Measurements from ENCODE around the gene EYS.

Gene EYS

GRCh38 chr6:64985726-64986125 lies 721.3 kb downstream of the EYS start:
- no peak overlapping the region for H3K4me3 Mint-ChIP-seq
- peak in 2 of 3 experiments; percentile 15 to 18 for TF ChIP-seq CTCF (IDR thresholded peaks at IDR 0.05; ENCODE audit: unreplicated experiment in 3 of 3)

GRCh38 chr6:64984948-64985347 lies 722.1 kb downstream of the EYS start:
- H3K27me3 Mint-ChIP-seq (ENCODE audit: low read depth), result no peaks in the 10 kb centered on the region
- no peak overlapping the region for H3K27ac Mint-ChIP-seq
- TF ChIP-seq CTCF (IDR thresholded peaks at IDR 0.05; ENCODE audit: unreplicated experiment in 3 of 3), result no peak
- H3K4me3 Mint-ChIP-seq, result no peak overlapping the region
- no peaks in the 10 kb centered on the region for H3K9me3 Mint-ChIP-seq
- no peaks in the 10 kb centered on the region for H3K36me3 Mint-ChIP-seq (ENCODE audit: low read depth)
- no peaks in the 10 kb centered on the region for H3K4me1 Mint-ChIP-seq

More at GRCh38 chr6:64985726-64986125, 721.3 kb downstream of the EYS start:
- H3K27ac Mint-ChIP-seq, result no peak overlapping the region
- H3K9me3 Mint-ChIP-seq, result no peaks in the 10 kb centered on the region
- no peaks in the 10 kb centered on the region for H3K27me3 Mint-ChIP-seq (ENCODE audit: low read depth)
- no peaks in the 10 kb centered on the region for H3K36me3 Mint-ChIP-seq (ENCODE audit: low read depth)
- no peaks in the 10 kb centered on the region for H3K4me1 Mint-ChIP-seq

GRCh38 chr6:64983089-64983488 lies 723.9 kb downstream of the EYS start:
- Mint-ChIP-seq H3K9me3 (no peaks in the 10 kb centered on the region), H3K27me3 (ENCODE audit: low read depth) (no peaks in the 10 kb centered on the region), H3K27ac (no peak overlapping the region), H3K4me1 (no peaks in the 10 kb centered on the region), H3K4me3 (no peak overlapping the region), H3K36me3 (ENCODE audit: low read depth) (no peaks in the 10 kb centered on the region)
- TF ChIP-seq CTCF (IDR thresholded peaks at IDR 0.05; ENCODE audit: unreplicated experiment in 3 of 3), result no peak

- TF ChIP-seq CTCF (IDR thresholded peaks at IDR 0.05; ENCODE audit: unreplicated experiment in 3 of 3), result no peak
- Mint-ChIP-seq H3K9me3 (no peaks in the 10 kb centered on the region), H3K4me1 (no peaks in the 10 kb centered on the region)
Measured at GRCh38 chr6:64973142-64973541, 733.9 kb downstream of the EYS start.

GRCh38 chr6:64969139-64969538 lies 737.9 kb downstream of the EYS start:
- no peak overlapping the region for H3K4me3 Mint-ChIP-seq
- no peaks in the 10 kb centered on the region for H3K27me3 Mint-ChIP-seq (ENCODE audit: low read depth)
- H3K27ac Mint-ChIP-seq, result no peak overlapping the region
- no peak for TF ChIP-seq CTCF (IDR thresholded peaks at IDR 0.05; ENCODE audit: unreplicated experiment in 3 of 3)
- H3K9me3 Mint-ChIP-seq, result no peaks in the 10 kb centered on the region
- H3K36me3 Mint-ChIP-seq (ENCODE audit: low read depth), result no peaks in the 10 kb centered on the region
- H3K4me1 Mint-ChIP-seq, result no peaks in the 10 kb centered on the region

More at GRCh38 chr6:64973142-64973541, 733.9 kb downstream of the EYS start:
- Mint-ChIP-seq H3K27ac (no peak overlapping the region), H3K27me3 (ENCODE audit: low read depth) (no peaks in the 10 kb centered on the region), H3K36me3 (ENCODE audit: low read depth) (no peaks in the 10 kb centered on the region), H3K4me3 (no peak overlapping the region)

GRCh38 chr6:64955435-64955848 lies 751.6 kb downstream of the EYS start:
- no peaks in the 10 kb centered on the region for H3K9me3 Mint-ChIP-seq
- no peak for TF ChIP-seq CTCF (IDR thresholded peaks at IDR 0.05; ENCODE audit: unreplicated experiment in 3 of 3)
- no peaks in the 10 kb centered on the region for H3K27me3 Mint-ChIP-seq (ENCODE audit: low read depth)
- H3K27ac Mint-ChIP-seq, result no peak overlapping the region
- H3K36me3 Mint-ChIP-seq (ENCODE audit: low read depth), result no peaks in the 10 kb centered on the region
- no peak overlapping the region for H3K4me3 Mint-ChIP-seq
- no peaks in the 10 kb centered on the region for H3K4me1 Mint-ChIP-seq

Data from nephron (organoid).